Measurements from ENCODE around the gene FRMPD4. TPM values are rescaled to one million over a fixed set of nuclear protein-coding genes. Genes with fewer than 3 reads are reported as not detected.

Gene FRMPD4
- polyA plus RNA-seq, 3 donors = 0.09 to 0.16 (median 0.10) TPM

DNA sequence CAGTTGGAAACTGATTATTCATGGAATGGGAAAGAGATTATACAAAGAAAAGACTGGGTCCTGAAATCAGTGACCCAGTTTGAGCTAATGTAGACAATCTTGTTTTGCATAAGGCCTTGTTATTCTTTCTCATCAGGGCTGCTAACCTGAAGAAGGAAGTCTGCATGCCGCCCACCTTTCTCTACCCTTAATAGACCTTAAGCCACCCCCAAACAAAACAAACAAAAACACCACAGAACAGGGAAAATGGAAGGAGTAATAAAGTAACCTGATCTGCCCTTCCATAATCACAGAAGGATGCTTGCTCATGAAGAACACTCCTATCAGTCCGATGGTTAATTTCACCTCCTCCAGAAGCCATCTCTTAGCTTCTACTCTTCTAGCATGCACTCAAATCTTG, 288.1 kb downstream of the FRMPD4 start:
- DNase-seq = no peak

DNA sequence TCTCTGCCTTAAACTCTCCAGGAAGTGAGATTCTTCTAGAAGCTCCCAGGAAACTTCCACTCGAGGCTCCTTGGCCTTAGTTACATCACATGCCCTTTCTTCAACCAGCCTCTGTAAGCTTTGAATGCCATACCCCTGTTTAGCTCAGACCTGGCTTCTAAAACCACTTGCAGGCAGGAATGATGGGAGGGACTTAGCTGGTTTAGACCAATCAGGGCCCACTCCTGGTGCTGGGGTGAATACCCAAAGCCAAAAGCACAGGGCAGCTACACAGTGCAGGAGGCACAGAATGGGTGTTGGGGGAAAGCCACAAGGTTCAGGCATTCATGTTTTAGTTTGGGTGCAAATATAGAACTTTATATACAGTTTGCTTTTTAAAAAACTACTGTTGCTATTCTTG, 296.2 kb downstream of the FRMPD4 start:
- DNase-seq = no peak

DNA sequence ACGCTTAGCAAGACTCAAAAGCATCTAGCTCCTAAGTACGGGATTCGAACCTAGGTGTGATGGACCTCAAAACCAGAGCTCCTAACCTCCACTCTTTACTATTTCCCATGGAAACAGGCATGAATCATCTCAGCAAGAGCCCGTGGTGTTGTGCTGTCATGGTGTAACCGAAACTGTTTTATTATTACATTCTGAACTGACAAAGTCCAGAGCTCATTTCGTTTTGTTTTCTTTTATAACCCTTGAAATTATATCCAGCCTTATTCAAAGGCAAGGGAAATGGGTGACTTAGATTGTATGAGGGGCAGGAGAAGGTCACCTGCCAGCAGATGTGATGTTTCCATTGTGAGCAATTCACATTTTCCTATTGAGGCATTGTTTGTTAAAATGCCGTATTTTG, 301.1 kb downstream of the FRMPD4 start:
- DNase-seq = no peak

DNA sequence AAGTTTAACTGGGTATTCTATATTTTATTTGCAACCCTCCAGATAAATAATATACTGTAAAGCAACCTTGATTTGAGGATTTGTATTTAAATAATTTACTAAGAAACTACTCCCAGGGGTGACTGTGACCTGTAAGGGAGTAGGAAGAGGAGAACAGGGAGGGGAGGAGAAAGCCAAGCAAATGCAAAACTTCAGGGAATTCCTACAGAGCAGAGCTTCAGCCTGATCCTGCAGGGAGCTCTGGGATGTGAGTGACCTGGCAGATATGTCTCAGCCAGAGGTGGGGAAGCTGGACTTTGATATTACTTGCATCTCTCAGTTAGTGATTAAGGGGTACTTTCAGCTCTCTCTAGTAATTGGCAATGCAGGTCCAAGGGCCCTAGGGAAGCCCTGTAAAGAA, 302.0 kb downstream of the FRMPD4 start:
- no peak for DNase-seq

DNA sequence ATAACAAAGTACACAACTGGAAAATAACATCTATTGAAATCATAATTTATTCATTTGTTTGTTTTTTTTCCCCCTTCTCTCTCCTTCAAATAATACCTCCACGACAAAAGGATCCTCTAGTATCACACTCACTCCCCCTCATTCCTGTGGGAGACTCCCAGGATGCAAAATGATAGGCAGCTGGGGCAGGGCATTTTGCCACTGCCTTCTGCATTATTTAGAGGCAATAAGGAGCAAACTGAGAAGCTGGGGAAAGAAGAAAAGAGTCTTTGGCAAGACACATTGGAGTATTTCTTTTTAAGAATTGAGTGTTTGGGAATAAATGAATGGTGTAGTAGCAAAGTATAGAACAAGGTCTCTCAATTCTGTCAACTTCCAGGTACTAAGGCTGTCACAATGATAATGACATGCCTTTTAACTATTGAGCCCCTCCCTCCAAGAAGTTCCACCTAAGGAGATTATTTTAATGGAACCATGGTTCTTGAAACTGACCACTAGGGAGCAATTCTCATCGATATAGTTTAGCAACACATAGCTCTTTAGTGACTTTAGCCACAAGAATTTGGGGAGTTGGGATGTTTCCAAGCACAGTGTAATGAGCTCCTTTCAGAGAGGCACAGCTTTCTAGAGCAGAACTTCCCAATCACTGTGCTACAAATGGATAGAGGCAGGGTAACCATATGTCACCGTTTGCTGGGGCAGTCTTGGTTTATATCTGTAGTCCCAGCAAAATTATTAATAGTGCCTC, 303.3 kb downstream of the FRMPD4 start:
- no peak for DNase-seq

DNA sequence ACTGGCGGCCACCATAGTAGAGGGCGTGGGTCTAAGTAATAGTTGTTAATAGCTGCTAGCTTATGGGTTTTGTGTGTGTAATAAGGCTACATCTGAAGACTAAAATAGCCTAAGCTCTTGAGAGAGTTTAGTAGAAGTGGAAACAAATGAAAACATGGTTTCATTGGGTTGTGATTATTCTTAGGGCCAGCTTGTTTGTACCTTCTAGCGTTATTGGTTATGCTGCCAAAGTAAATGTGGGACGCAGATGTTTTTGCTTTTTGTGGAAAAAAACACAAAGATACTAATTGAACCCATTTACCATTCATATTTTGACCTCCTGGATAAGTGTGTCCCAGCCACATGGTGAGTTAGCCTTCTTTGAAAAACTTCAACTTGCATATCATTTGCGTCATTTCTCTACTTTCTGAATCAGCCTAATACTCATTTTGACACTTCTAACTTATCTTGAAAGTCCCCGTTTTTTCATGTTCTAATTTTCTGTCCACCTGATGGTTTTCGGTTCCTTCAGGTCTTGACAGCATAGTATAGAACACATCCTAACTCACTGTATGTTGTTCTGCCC, 305.3 kb downstream of the FRMPD4 start:
- no peak for DNase-seq

DNA sequence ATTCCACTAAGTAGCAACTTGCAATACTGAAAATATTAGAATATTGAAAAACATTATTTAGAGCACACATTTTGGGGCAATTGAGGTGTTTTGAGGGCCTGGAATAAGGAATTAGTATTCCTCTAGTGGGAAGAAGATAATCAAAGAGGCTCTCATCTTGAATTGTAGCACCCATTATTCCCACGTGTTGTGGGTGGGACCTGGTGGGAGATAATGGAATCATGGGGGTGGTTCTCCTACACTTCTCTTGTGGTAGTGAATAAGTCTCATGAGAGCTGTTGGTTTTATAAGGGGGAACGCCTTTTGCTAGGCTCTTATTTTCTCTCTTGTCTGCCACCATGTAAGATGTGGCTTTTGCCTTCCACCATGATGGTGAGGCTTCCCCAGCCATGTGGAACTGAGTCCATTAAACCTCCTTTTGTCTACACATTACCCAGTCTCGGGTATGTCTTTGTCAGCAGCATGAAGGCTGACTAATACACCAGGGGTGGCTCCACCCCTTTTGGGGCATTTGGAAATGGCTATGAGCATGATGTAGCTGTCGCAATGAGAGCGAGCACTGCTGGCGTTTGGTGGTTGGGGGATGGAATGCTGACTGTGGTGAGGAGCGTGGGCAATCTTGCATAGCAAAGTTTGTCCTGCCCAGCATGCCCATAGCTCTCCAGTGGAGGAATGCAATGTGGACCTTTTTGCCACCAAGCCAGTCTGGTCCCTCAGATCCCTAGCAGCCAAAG, 308.2 kb downstream of the FRMPD4 start:
- no peak for DNase-seq

DNA sequence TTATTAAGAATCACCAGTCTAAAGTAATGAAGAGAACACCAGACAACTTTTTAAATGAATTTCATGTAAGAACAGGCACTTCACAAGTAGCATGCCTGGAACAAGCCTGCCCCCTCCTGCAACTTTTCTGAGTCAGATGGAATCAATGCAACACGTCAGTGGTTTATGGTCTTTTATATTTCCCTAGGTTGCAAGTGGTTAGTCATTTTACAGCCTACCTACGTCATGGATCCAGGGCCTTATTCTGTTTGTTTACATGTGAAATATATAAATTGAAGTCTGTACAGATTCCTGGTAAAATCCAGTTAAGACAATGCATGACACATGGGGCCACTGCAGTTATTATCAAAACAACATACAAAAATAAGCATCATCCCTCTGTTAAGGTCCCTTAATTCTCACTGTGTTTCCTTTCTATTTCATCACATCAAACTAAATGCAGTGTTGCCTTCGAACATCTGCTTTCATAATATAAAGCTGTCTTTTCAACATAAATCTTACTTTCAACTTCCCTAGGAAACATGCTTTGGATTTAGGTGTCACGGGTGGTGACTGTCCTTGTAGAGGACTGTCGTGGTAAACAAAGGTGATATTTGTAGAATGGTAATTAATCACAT, 309.3 kb downstream of the FRMPD4 start:
- DNase-seq = no peak

DNA sequence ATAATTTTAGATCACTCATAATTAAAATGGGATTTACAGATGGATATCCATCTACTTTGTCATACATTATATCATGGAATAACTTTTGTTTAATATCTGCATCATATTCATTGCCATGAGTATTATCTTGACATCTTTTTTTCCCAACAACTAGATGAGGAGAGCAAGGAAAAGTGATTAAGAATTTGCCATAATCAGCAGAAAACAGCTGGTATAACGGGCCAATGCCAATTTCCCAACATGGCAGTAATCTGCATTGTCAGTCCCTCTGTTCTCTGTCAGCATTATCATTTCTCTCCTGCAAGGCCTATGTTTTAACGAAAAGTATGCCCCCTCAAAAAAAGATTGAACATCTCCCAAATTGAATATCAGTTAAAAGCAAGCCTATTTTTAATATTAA, 314.0 kb downstream of the FRMPD4 start:
- no peak for DNase-seq

DNA sequence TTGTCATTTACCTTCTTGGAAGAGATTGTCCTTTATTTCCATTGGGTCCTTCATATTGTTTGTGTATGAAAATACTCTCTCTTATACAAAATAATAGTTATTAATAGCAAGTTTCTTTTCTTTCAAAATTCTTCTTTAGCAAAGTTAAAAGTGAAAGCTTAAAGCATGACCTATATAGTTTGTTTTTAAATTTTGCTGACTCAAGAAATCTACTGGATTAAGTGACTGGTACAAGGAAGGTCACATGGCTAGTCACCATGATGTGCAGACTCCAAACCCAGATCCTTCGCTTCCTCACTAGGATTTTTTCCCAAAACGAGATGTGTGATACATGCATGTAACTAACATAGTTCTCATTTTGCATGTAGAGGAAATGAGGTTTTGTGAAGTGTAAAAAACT, 322.7 kb downstream of the FRMPD4 start:
- no peak for DNase-seq

DNA sequence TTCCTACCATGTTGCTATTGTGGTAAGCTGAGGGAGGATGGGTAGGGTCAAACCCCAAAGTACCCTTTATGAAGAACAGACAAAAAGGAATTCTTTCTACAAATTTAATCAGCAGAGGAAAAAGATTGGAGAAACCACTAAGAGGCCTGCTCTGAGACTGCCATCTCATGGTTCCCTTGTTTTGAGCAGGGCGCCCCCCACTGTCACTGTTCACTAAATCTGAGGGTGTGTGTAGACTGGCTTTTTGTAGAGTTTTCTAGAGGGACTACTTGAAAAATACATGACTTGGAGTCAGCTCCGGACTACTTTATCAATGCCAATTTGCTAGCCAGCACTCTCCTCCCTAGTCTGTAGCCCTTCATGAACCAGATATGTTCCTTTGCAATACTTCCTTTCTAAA, 324.8 kb downstream of the FRMPD4 start:
- DNase-seq = no peak

DNA sequence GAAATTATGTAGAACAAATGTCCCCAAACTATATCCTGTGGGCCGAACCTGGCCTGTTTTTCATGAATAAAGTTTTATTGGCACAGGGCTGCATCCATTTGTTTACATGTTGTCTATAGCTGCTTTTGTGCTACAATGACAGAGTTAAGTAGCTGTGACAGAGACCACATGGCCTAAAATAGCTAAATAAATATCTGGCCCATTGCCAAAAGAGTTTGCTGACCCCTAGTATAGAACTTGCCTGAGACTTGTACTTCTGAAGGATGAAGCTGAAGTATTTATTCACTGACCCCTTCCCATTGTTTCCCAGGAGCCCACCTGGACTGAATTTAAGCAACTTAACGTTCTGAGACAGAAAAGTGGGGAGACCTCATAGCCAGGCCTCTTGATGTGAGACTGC, 325.6 kb downstream of the FRMPD4 start:
- no peak for DNase-seq

DNA sequence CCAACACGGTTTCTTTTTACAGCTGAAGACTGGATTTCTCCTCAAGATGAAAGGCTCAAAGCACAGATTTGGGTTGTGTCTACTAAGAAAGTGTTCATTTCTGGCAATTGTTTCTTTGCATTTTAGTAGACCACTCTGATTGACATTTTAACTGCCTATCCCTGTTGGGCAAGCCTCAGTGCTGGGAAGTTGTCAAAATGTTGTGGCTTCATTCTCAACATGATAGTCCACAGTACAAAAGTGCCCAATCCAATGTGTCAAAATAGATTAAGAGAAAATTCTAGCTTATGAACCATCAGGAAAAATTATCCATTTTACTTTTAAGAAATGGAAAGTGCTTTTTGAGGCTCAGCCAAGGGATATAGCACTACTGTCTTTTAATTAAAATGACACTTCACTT, 329.0 kb downstream of the FRMPD4 start:
- no peak for DNase-seq

DNA sequence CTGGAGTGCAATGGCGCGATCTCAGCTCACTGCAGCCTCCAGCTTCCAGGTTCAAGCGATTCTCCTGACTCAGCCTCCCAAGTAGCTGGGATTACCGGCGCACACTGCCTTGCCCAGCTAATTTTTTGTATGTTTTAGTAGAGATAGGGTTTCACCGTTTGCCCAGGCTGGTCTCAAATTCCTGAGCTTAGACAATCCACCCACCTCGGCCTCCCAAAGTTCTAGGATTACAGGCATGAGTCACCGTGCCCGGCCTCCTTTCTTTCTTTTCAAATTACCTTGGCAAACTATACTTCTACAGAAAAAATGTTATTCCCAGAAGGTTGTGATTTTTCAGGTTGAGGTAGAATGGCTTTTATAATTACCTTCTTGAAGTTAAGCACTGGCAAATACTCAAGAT, 331.0 kb downstream of the FRMPD4 start:
- DNase-seq = no peak

DNA sequence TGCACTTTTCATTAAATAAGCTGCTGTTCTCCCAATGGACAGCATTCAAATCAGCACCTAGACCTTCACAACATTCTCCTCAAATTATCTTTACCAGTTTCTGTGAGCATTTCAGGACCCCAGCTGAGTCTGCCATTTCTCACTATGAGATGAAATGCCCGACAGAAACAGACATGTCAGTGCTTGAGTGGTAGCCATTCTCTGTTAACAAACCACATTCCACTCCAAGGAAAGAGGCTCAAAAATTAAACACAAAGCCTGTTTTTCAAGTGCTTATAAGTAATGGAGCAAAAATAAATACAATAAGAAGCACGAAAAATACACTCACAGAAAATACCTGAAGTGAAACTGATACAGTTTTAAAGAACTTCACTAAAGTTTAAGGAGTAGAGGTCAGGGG, 332.8 kb downstream of the FRMPD4 start:
- no peak for DNase-seq

DNA sequence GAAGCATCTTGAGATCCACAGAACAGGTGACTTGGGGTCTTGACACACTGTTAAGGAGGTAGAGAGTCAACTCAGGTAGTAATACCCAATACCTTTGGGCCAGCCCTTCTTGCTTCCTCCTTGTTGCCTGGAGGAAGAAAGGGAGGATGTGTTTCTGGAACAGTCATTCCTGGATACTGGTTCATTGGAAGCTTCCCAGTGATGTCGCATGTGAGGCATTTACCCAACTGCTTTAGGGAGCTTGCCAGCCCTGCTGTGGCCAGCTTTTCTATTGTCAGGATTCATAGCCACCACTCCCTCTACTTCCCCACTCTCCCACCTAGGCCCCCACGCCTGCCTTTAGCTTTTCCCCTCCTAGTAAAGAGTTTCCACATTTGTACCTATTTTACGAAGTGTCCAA, 342.7 kb downstream of the FRMPD4 start:
- DNase-seq = no peak

DNA sequence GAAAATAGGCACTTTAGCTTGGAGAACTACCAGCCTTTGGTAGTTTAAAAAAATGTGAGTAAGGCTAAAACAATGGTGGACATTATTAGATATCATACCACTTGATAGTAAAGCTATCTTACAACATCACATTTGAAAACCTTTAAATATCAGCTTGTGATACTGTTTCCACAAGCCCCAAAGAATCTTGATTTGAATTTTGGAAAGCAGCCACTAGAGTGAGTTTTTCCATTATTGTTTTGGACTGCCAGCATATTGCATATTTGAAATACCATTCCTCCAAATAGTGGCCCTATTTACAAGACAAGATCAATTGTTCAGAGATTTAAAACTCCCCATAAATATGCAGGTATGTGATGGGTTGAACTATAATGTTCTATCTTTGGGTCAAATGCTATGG, 349.9 kb downstream of the FRMPD4 start:
- DNase-seq = no peak

DNA sequence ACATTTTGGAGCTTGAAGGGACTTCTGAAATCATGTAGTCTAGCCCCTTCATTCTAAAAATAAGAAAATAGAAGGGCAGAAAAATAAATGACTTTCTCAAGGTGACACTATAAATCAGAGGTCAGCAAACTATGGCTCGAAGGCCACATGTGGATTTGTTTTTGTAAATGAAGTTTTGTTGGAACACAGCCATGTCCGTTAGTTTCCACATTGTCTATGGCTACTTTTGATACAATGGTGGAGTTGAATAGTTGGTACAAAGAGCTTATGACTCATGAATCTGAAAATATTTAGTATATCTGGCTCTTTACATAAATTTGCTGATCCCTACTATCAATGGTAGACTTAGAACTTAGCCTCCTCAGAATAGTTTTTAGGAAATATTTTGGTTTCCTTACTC, 350.5 kb downstream of the FRMPD4 start:
- no peak for DNase-seq

DNA sequence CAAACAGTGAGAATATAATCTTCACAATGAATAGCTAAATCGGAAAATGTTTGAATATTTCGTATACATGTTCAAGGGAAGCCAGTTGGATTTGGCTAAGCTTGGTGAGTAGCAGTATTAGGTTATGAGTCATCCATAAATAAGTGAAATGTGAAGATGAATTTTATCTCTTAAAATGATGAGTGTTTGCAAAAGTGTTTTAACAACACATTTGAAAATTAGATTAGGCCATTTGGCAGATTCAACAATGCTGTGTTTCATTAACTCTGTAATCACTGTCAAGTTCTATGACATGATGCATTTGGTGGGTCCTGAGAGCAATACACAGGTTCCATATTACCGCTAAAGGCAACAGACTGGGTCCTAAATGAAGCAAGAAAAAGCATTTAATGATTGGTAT, 351.1 kb downstream of the FRMPD4 start:
- DNase-seq = no peak

DNA sequence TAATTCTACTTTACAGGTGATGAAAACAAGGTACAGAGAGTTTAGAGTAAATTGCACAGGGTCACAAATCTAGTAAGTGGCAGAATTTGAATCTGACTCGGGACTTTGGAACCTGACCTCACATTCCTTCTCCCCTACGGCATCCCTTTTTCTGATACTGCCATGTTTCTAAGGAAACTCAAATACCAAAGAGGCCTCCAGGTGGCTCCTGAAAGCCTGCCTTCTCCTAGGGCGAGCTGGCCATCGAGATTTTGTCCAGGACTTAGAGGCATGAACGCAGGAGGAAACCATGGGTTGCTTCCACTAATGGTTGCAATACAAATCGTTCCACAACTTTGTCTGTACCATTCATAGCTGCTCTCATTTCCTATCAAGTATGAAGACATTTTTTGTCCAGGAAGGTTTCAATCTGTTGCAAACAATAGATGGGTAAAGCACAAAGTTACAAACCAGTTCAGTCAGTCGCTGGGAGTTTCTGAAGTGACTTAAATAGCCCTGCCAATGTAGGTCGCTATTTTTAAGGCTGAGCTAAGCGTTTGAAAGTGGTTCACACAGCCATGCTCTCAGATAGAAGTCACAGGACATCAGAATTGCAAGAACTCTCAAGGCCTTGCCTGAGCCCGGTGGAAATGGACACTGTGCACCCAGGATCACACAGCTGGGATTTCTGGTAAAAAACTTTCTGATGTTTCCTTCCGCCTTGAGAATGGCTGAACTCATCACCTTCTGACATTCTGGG, 356.3 kb downstream of the FRMPD4 start:
- no peak for DNase-seq

DNA sequence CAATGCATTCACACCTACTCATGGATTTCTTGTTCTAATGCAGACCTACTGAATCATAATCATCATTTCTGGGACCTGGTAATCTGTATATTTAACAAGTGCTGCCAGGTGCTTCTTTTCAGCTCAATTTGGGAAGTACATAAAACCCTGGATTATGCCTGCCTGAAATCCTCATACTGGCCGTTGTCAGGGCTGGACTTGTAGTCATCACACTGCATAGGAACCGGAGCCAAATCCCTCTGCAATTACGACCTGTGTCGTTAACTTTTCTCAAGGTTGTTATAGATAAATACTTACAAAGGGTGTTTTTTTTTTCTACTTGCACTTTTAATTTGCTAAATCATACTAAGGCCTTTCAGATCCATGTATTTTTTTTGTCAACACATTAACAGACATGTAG, 358.1 kb downstream of the FRMPD4 start:
- DNase-seq = no peak
